HS-5 (cell line): Measurements from ENCODE around the gene C1orf105.
"Not testable (repeated sequence)": the region's sequence is repeated elsewhere in the genome, so short reads cannot be mapped to it uniquely, and the experiment has no call there.

Source experiments
- DNase-seq: peaks from one replicate; pipeline ENCODE4 v3.0.0-alpha.2; 2012; ENCODE audit warnings: low read depth

The C1orf105 gene

GRCh38 chr1:172487550-172487949, 67.1 kb downstream of the C1orf105 start:
- DNase-seq = no peak

DNA sequence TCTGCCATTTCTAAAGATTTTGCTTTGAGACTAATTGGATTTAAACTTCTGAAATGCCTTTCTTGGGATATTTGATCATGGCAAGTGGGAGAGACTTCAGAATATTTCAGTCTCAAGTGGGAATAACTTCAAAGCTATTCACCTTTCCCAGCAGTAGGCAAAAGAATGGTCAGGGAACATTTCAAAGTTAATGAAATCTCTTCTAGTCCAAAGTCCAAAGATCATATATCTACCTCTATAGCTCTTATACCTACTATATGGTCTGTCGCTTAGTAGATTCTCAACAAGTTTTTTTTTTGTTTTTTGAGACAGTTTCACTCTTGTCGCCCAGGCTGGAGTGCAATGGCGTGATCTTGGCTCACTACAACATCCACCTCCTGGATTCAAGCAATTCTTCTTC, 67.9 kb downstream of the C1orf105 start:
- no peak for DNase-seq

DNA sequence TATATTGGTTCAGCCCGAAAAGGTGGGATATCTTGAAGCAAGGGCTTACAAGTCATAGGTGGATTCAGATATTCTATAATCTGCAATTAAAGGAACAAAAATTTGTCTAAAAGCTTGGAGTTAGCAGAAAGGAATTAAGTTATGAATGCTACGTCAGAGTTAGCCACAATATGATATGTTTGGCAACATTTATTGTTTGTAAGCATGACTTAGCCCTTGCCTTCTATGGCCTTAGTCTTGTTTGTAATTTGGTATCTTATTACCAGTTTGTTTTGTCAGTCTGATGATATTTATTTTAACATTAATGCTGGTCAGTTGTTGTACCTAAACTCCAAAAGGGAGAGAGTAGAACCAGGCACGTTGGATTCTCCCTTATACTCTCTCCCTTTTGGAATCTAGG, 69.4 kb downstream of the C1orf105 start:
- no peak for DNase-seq

GRCh38 chr1:172492421-172492820, 71.9 kb downstream of the C1orf105 start:
- no peak for DNase-seq

DNA sequence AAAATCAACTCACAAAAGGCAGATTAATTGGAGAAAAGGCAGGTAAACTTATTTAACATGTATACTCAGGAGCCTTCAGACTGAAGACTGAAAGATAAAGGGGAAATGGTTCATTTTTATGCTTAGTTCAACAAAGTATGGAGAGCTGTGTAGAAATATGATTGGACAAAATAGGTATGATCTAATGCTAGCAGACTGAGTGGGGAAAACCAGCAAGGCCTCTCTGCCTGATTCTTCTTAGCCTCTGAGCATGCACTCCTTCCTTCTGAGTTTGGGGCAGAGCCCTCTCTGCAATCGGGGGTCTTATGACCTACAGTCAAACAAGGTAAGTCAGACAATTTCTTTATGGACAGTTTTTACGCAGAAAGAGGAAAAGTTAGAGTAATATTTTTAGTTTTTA, 73.7 kb downstream of the C1orf105 start:
- no peak for DNase-seq

GRCh38 chr1:172496127-172496526, 75.6 kb downstream of the C1orf105 start:
- DNase-seq = not testable (repeated sequence)

- no peak for DNase-seq
Observed at GRCh38 chr1:172496678-172497077, 76.2 kb downstream of the C1orf105 start.

DNA sequence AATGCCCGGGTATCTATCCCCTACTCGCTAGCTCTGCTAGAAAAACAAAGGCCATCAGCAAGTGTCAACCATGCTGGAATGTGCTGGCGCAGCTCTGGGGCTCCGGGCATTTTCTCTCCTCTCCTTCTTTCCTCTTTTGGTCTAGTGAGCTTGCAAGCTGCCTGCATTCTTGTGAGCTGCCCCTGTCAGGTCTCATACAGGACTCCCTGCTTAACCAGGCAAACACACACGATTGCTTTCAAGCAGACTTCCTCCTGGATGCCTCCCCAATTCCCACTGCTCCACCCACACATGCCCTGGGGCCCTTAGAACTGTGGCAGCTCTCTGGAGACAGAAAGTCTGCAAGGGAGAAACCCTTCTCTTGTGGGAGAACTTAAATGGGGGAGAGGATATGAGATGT, 76.7 kb downstream of the C1orf105 start:
- no peak for DNase-seq

DNA sequence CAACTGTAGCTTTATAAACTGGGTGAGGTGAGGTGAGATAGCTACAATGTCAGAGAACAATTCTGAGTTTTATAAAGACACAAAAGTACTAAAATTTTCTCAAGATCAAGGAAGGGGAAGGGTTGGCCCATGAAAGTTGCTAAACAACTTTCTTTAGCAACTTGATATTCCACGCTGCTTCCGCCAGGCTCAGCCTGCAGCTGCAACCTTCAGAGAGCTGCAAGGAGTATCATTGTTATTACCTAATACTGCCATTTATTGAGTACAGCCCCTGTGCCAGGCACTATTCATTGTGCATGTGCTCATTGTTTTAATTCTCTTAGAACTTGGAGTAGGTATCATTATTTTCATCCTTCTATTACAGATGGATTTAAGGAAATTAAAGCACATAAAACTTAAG, 78.4 kb downstream of the C1orf105 start:
- DNase-seq = no peak

- no peak for DNase-seq
Observed at GRCh38 chr1:172499636-172500141, 79.2 kb downstream of the C1orf105 start.

GRCh38 chr1:172500207-172500606, 79.7 kb downstream of the C1orf105 start:
- DNase-seq = no peak

- DNase-seq = no peak
Observed at GRCh38 chr1:172507741-172508140, 87.3 kb downstream of the C1orf105 start.

DNA sequence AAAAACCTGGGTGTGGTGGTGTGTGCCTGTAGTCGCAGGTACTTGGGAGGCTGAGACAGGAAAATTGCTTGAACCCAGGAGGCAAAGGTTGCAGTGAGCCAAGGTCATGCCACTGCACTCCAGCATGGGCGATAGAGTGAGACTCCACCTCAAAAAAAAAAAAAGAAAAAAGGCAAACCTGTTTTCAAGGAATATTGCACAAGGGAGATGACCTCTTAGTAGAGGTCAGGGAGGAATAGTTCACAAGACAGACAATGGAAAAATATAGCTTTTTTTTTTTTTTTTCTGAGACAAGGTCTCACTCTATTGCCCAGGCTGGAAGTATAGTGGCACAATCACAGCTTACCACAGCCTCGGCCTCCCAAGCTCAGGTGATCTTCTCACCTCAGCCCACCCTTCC, 90.0 kb downstream of the C1orf105 start:
- no peak for DNase-seq

- no peak for DNase-seq
Observed at GRCh38 chr1:172512591-172512990, 92.1 kb downstream of the C1orf105 start.

DNA sequence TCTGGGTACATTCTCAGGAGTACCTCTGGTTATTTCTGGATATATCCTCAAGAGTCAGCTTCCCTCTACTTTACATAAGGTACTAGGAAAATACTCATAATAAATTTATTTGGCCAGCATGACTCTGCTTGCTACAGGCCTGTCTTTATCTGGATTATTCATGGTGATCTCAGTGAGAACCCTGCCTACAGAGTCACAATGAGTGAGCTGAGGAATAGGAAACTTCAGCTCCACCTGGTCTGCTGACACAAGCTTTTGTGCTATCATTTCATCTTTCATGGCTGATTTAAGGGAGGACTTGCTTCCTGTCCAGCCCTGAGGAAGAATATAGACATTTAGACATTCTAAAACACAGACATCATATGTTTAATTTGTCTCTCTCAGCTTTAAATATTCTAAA, 93.0 kb downstream of the C1orf105 start:
- DNase-seq = no peak

- no peak for DNase-seq
Observed at GRCh38 chr1:172514108-172514507, 93.6 kb downstream of the C1orf105 start.

DNA sequence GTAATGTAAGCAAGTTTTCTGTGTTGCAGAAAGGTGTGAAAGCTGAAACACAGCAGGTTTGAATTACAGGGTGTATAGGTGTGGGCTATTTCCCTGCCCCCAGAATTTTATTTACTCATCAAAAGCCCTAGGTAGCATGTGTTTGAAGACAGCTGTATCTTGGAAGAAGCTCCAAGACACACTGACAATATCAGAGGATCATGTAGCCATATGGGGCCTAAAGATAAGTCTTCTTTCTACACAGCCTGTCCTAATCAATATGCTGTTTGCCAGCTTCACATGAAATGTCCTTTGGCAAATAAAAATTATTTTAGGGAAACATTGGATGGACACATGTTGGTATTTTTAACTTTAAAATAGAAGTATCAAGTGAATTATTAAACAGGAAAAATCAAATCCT, 95.0 kb downstream of the C1orf105 start:
- no peak for DNase-seq

DNA sequence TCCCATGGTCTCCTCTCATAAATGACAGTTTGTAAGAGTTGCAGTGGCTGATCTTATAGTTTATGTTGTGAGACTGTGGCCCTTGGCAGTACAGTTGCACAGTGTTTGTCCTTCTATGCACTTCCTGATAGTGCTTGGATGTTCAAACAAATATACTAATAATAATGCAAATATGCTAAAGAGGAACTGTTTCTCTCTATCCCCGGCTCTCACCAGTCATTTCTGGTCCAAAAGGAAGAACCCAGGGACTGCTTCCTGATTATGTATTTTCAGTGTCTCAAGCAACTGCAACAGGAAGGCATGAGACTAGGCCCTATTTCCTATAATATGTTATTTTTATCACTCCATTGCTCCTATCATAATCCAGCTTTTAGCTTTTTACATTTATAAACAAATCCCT, 95.4 kb downstream of the C1orf105 start:
- DNase-seq = no peak

GRCh38 chr1:172517081-172517480, 96.6 kb downstream of the C1orf105 start:
- DNase-seq = no peak

DNA sequence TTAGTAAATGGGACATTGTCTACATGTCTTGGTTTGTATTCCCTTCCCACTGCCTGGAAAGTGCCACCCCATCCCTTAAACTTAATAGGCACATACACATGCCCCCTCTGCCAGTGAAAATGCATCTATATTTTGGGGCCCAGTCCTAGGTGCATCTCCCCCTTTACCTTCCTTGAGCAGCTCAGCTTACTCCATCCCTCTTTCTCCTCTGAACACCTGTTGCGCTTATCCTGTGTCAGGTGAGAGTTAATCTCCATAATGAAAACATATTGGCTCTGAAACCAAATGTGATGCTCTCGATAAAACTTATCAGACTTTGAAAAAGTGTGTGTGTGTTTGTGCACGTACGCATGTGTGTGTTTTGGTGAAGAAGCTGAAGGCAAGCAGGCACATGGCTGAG, 97.1 kb downstream of the C1orf105 start:
- no peak for DNase-seq
